ENCODE measurements around the gene CDC42SE2.
"Not testable (repeated sequence)": the region's sequence is repeated elsewhere in the genome, so short reads cannot be mapped to it uniquely, and the experiment has no call there.

The CDC42SE2 gene

DNA sequence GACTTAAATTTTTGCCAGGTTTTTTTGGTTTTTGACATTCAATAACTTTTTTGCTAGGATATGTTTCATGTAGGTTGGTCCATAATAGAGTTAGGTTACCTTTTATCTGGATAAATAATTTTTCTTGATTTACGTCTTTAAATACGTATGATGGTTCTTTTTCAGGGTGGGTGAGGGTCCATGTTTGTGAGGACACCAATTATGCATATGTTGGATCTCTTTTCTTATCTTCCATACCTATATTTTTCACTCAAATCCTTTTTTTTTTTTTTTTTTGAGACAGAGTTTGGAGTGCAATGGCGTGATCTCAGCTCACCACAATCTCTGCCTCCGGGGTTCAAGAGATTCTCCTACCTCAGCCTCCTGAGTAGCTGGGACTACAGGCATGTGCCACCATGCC is 17.3 kb upstream of the CDC42SE2 start:
- H3K4me3 ChIP-seq (ENCODE audit: low read length) = no peak overlapping the region
- TF ChIP-seq, protein P1, sequence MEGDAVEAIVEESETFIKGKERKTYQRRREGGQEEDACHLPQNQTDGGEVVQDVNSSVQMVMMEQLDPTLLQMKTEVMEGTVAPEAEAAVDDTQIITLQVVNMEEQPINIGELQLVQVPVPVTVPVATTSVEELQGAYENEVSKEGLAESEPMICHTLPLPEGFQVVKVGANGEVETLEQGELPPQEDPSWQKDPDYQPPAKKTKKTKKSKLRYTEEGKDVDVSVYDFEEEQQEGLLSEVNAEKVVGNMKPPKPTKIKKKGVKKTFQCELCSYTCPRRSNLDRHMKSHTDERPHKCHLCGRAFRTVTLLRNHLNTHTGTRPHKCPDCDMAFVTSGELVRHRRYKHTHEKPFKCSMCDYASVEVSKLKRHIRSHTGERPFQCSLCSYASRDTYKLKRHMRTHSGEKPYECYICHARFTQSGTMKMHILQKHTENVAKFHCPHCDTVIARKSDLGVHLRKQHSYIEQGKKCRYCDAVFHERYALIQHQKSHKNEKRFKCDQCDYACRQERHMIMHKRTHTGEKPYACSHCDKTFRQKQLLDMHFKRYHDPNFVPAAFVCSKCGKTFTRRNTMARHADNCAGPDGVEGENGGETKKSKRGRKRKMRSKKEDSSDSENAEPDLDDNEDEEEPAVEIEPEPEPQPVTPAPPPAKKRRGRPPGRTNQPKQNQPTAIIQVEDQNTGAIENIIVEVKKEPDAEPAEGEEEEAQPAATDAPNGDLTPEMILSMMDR (conservative IDR thresholded peaks at IDR 0.05; ENCODE audit: low read depth, low read length) = no peak
- no peak for DNase-seq (ENCODE audit: low read depth)

- H3K4me3 ChIP-seq (ENCODE audit: low read length) = no peak overlapping the region
- TF ChIP-seq, protein P1 (conservative IDR thresholded peaks at IDR 0.05; ENCODE audit: low read depth, low read length) = no peak
- DNase-seq (ENCODE audit: low read depth) = no peak
Measured at GRCh38 chr5:131250751-131251475, 12.9 kb upstream of the CDC42SE2 start.

DNA sequence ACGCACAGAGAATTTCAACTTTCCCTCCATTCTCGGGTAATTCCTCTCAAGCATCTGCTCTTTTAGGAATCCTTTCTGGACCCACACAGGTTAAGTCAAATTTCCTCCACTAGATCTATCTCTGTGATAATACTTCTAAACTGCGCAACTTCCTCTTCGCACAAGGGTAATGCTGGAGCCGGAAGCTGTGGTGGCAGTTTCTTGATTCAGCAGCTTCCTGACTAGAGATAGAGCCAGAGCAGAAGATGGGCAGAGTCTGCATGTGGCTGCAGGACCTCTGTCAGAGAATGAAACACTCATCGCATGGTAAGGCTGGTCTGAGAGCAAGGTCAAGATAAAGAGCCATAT is 11.1 kb upstream of the CDC42SE2 start:
- DNase-seq (ENCODE audit: low read depth) = no peak
- TF ChIP-seq, protein P1 (conservative IDR thresholded peaks at IDR 0.05; ENCODE audit: low read depth, low read length) = no peak
- H3K4me3 ChIP-seq (ENCODE audit: low read length) = no peak overlapping the region

DNA sequence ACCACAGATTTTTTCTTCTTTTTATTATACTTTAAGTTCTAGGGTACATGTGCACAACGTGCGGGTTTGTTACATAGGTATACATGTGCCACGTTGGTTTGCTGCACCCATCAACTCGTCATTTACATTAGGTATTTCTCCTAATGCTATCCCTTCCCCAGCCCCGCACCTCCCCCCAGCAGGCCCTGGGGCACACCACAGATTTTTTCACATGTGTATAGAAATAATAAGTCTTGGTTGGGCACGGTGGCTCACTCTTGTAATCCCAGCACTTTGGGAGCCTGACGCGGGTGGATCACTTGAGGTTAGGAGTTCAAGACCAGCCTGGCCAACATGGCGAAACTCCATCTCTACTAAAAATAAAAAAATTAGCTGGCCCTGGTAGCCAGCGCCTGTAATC is 9.8 kb upstream of the CDC42SE2 start:
- DNase-seq (ENCODE audit: low read depth); H3K4me3 ChIP-seq (ENCODE audit: low read length): not testable (repeated sequence)

DNA sequence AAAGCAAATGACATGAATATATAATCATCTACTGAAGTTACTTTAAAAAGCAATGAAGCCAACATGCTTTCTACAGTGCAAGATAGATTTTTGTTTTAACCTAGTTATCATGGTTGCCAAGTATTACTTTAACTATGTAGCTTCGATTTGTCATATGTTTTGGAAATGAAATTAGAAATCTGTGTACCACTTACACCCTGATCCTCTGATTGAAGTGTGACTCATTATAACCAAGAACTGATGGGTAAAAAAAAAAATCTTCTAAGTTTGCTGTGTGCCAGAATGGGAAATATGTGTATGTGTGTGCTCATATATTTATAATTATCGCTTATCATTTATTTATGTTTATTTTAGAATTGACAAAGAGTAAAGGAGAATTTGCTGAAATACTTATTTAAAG is 9.1 kb upstream of the CDC42SE2 start:
- no peak overlapping the region for H3K4me3 ChIP-seq (ENCODE audit: low read length)
- TF ChIP-seq, protein P1 (conservative IDR thresholded peaks at IDR 0.05; ENCODE audit: low read depth, low read length) = no peak
- no peak for DNase-seq (ENCODE audit: low read depth)

DNA sequence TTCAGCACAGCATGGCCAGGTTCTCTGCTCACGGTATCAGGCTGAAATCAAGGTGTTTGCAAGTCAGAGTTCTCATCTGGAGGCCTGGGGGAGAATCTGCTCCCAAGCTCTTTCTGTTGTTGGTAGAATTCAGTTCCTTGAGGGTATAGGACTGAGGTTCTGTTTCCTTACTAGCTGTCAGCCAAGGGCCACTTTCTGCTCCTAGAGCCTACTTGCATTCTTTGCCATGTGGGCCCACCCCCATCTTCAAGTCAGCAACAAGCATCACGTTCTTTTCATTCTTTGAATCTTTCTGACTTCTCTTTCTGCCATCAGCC is 7.4 kb upstream of the CDC42SE2 start:
- DNase-seq (ENCODE audit: low read depth) = no peak

GRCh38 chr5:131258733-131259132 is 5.1 kb upstream of the CDC42SE2 start:
- DNase-seq (ENCODE audit: low read depth) = no peak
- TF ChIP-seq, protein P1 (conservative IDR thresholded peaks at IDR 0.05; ENCODE audit: low read depth, low read length) = no peak
- no peak overlapping the region for H3K4me3 ChIP-seq (ENCODE audit: low read length)

More for the DNA sequence above, 7.4 kb upstream of the CDC42SE2 start:
- H3K4me3 ChIP-seq (ENCODE audit: low read length) = no peak overlapping the region
- TF ChIP-seq, protein P1 (conservative IDR thresholded peaks at IDR 0.05; ENCODE audit: low read depth, low read length) = no peak

All from retinal pigment epithelial cell (primary cell).